ENCODE results near the gene FNDC5.
"Not testable (repeated sequence)": the region's sequence is repeated elsewhere in the genome, so short reads cannot be mapped to it uniquely, and the experiment has no call there.

Gene FNDC5

GRCh38 chr1:32870615-32871363 lies at the start of gene FNDC5:
Gene FNDC5, minus strand, starts transcription at chr1:32870912.
- no peak for DNase-seq (ENCODE audit: low spot score)

GRCh38 chr1:32919811-32920733 lies 49.4 kb upstream of the FNDC5 start:
- no peak for DNase-seq (ENCODE audit: low spot score)

- DNase-seq (ENCODE audit: low spot score), result no peak
Observed at GRCh38 chr1:32918179-32918578, 47.5 kb upstream of the FNDC5 start.

- DNase-seq (ENCODE audit: low spot score), result no peak
Observed at GRCh38 chr1:32917521-32917920, 46.8 kb upstream of the FNDC5 start.

- no peak for DNase-seq (ENCODE audit: low spot score)
Observed at GRCh38 chr1:32915766-32916706, 45.3 kb upstream of the FNDC5 start.

GRCh38 chr1:32910319-32910718 lies 39.6 kb upstream of the FNDC5 start:
- DNase-seq (ENCODE audit: low spot score), result no peak

GRCh38 chr1:32907435-32907834 lies 36.7 kb upstream of the FNDC5 start:
- no peak for DNase-seq (ENCODE audit: low spot score)

GRCh38 chr1:32906654-32907053 lies 35.9 kb upstream of the FNDC5 start:
- no peak for DNase-seq (ENCODE audit: low spot score)

- DNase-seq (ENCODE audit: low spot score), result not testable (repeated sequence)
Observed at GRCh38 chr1:32905588-32905987, 34.9 kb upstream of the FNDC5 start.

GRCh38 chr1:32904797-32905196 lies 34.1 kb upstream of the FNDC5 start:
- no peak for DNase-seq (ENCODE audit: low spot score)

- no peak for DNase-seq (ENCODE audit: low spot score)
Observed at GRCh38 chr1:32903991-32904785, 33.5 kb upstream of the FNDC5 start.

- no peak for DNase-seq (ENCODE audit: low spot score)
Observed at GRCh38 chr1:32902535-32902920, 31.8 kb upstream of the FNDC5 start.

- no peak for DNase-seq (ENCODE audit: low spot score)
Observed at GRCh38 chr1:32901823-32902534, 31.3 kb upstream of the FNDC5 start.

GRCh38 chr1:32900956-32901822 lies 30.5 kb upstream of the FNDC5 start, which contains the start of gene TMEM54:
Gene TMEM54, minus strand, starts transcription at chr1:32901389. Its CDS starts 151 bp downstream, at chr1:32901238.
- no peak for DNase-seq (ENCODE audit: low spot score)

- no peak for DNase-seq (ENCODE audit: low spot score)
Observed at GRCh38 chr1:32900371-32900955, 29.8 kb upstream of the FNDC5 start.

GRCh38 chr1:32899586-32900296 lies 29.0 kb upstream of the FNDC5 start:
- DNase-seq (ENCODE audit: low spot score), result no peak

- DNase-seq (ENCODE audit: low spot score), result no peak
Observed at GRCh38 chr1:32898958-32899357, 28.2 kb upstream of the FNDC5 start.

GRCh38 chr1:32898056-32898455 lies 27.3 kb upstream of the FNDC5 start:
- no peak for DNase-seq (ENCODE audit: low spot score)
